ENCODE data around the gene GNG2. TPM values are rescaled to one million over a fixed set of nuclear protein-coding genes. Genes with fewer than 3 reads are reported as not detected.

GNG2 gene
- total and polyA plus RNA-seq, 2 donors from 2014 or later: 4.0 to 35.6 TPM

DNA sequence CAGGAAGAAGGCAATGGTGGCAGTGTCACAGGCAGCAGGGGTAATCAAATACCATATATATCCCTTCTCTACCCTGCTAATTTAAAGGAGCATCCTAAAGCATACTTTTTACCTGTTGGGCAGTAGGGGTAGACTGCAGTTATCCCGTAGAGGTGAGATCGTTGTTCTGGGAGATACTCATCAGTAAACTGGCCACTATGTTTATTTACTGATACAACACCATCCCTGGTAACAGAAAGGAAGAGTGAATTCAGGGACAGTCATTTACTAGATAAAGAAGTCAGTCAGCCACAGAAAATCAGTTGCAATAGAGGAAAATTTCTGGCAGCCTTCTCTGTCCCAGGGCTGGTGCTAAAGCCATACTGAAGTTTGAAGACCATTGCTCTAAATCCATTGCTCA, 145.2 kb downstream of the GNG2 start:
- no peak overlapping the region for H3K27ac ChIP-seq (ENCODE audit: low read depth in 2 of 2, low read length in 2 of 2)
- no peak for DNase-seq
- intact Hi-C loops (cut with DNase I): no loop called here

DNA sequence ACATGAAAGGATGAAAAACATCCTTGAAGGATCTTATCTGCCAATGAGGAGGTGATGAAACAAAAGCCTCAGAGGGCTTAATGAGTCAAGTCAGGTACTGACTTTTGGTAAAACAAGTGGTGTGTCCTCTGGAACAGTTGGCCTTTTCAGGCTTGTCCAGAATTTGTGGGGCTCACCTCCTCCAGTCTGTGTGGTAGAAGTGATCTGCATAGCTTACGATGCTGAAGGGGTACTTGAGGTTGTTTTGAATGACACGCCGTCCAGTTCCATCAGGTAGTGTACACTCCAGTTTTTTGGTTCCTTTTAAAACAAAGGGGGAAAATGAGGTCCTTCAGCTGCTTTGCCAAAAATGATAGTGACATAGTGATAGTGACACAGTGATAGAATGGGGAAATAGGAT, 145.9 kb downstream of the GNG2 start:
- Histone ChIP-seq H3K9ac (ENCODE audit: low read length in 3 of 3) (no peak overlapping the region), H3K36me3 (ENCODE audit: control insufficient read depth in 2 of 3, insufficient read depth in 3 of 3, low read length in 3 of 3) (peaks cover 13 to 76% (median 46%) of the 10 kb centered on the region in 3 donors), H3K4me3 (ENCODE audit: low read length in 3 of 3) (no peak overlapping the region), H3K4me1 (ENCODE audit: control insufficient read depth in 2 of 3, insufficient read depth in 2 of 3, low read depth in 1 of 3, low read length in 3 of 3) (no peaks in the 10 kb centered on the region), H3K9me3 (ENCODE audit: control insufficient read depth in 2 of 3, insufficient read depth in 1 of 3, low read length in 3 of 3) (no peaks in the 10 kb centered on the region), H3K27me3 (ENCODE audit: control insufficient read depth, insufficient read depth, low read length) (no peaks in the 10 kb centered on the region), H3K27ac (ENCODE audit: low read depth in 2 of 2, low read length in 2 of 2) (no peak overlapping the region)
- intact Hi-C loops (cut with DNase I): no loop called here
- FAIRE-seq (no peak), DNase-seq (no peak)
- TF ChIP-seq, protein P1, sequence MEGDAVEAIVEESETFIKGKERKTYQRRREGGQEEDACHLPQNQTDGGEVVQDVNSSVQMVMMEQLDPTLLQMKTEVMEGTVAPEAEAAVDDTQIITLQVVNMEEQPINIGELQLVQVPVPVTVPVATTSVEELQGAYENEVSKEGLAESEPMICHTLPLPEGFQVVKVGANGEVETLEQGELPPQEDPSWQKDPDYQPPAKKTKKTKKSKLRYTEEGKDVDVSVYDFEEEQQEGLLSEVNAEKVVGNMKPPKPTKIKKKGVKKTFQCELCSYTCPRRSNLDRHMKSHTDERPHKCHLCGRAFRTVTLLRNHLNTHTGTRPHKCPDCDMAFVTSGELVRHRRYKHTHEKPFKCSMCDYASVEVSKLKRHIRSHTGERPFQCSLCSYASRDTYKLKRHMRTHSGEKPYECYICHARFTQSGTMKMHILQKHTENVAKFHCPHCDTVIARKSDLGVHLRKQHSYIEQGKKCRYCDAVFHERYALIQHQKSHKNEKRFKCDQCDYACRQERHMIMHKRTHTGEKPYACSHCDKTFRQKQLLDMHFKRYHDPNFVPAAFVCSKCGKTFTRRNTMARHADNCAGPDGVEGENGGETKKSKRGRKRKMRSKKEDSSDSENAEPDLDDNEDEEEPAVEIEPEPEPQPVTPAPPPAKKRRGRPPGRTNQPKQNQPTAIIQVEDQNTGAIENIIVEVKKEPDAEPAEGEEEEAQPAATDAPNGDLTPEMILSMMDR (IDR thresholded peaks at IDR 0.05; ENCODE audit: borderline replicate concordance, extremely low read depth, insufficient read depth): no peak

More for the DNA sequence above, 145.2 kb downstream of the GNG2 start:
- FAIRE-seq: no peak
- Histone ChIP-seq H3K27me3 (ENCODE audit: control insufficient read depth, insufficient read depth, low read length) (no peaks in the 10 kb centered on the region), H3K9me3 (ENCODE audit: control insufficient read depth in 2 of 3, insufficient read depth in 1 of 3, low read length in 3 of 3) (no peaks in the 10 kb centered on the region), H3K4me3 (ENCODE audit: low read length in 3 of 3) (no peak overlapping the region), H3K9ac (ENCODE audit: low read length in 3 of 3) (no peak overlapping the region), H3K36me3 (ENCODE audit: control insufficient read depth in 2 of 3, insufficient read depth in 3 of 3, low read length in 3 of 3) (peaks cover 13 to 70% (median 44%) of the 10 kb centered on the region in 3 donors), H3K4me1 (ENCODE audit: control insufficient read depth in 2 of 3, insufficient read depth in 2 of 3, low read depth in 1 of 3, low read length in 3 of 3) (no peaks in the 10 kb centered on the region)
- TF ChIP-seq, protein P1 (IDR thresholded peaks at IDR 0.05; ENCODE audit: borderline replicate concordance, extremely low read depth, insufficient read depth): no peak

DNA sequence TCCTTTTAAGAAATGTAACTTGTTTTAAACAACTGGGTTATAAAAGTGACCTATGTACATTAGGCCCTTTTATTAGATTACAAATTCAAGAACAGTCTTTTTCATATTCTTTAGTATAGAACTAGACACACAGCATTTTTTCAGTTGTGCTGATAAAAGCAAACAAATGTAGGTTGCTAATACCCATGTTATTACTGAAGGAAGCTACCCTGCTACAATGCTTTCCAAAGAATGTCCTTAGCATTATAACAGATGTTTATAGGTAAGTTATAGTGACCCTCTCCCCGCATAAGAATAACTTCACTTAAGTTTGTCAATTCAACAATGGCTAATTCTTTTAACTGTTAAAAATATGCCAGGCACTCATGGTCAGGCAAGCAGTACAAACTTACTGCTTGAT, 146.8 kb downstream of the GNG2 start:
- H3K36me3 ChIP-seq (ENCODE audit: control insufficient read depth in 2 of 3, insufficient read depth in 3 of 3, low read length in 3 of 3): peaks cover 13 to 72% (median 45%) of the 10 kb centered on the region in 3 donors
- H3K27ac ChIP-seq (ENCODE audit: low read depth in 2 of 2, low read length in 2 of 2): no peak overlapping the region
- no peak for FAIRE-seq

More for the DNA sequence above, 146.8 kb downstream of the GNG2 start:
- no peak overlapping the region for H3K4me3 ChIP-seq (ENCODE audit: low read length in 3 of 3)
- H3K9ac ChIP-seq (ENCODE audit: low read length in 3 of 3): no peak overlapping the region
- intact Hi-C loops (cut with DNase I): no loop called here
- no peak for DNase-seq
- H3K4me1 ChIP-seq (ENCODE audit: control insufficient read depth in 2 of 3, insufficient read depth in 2 of 3, low read depth in 1 of 3, low read length in 3 of 3): no peaks in the 10 kb centered on the region
- H3K9me3 ChIP-seq (ENCODE audit: control insufficient read depth in 2 of 3, insufficient read depth in 1 of 3, low read length in 3 of 3): no peaks in the 10 kb centered on the region
- H3K27me3 ChIP-seq (ENCODE audit: control insufficient read depth, insufficient read depth, low read length): no peaks in the 10 kb centered on the region
- TF ChIP-seq, protein P1 (IDR thresholded peaks at IDR 0.05; ENCODE audit: borderline replicate concordance, extremely low read depth, insufficient read depth): no peak
